SK-N-SH (cell line): ENCODE results near the gene MS4A10.

Experiments
- CHD2 ChIP-seq: fragments of 150-350 bp; IDR thresholded peaks from 2 replicates; pipeline ENCODE4 v1.6.1; 2018; ENCODE audit warnings: low read length; ENCODE audit not compliant: partially characterized antibody
- CTCF ChIP-seq: fragments of 200-600 bp; sonication (generic); IDR thresholded peaks from 2 replicates; pipeline ENCODE4 v1.6.1; 2017; ENCODE audit warnings: antibody characterized with exemption, mild to moderate bottlenecking, moderate library complexity
- ELF1 ChIP-seq: IDR thresholded peaks from 2 replicates; pipeline ENCODE4 v1.4.0; 2012
- EP300 ChIP-seq, 2 experiments: IDR thresholded peaks; 2 replicates each; pipeline versions ENCODE4 v1.4.0 to v1.6.1; 2012; ENCODE audit warnings: borderline replicate concordance in 1 of 2, low read depth in 1 of 2, low read length in 1 of 2
- GABPA ChIP-seq: IDR thresholded peaks from 2 replicates; pipeline ENCODE4 v1.4.0; 2012; ENCODE audit warnings: low read depth, mild to moderate bottlenecking
- MAX ChIP-seq: IDR thresholded peaks from 2 replicates; pipeline ENCODE4 v1.4.0; 2012; ENCODE audit warnings: low read depth
- NFIC ChIP-seq: IDR thresholded peaks from 2 replicates; pipeline ENCODE4 v1.4.0; 2012; ENCODE audit warnings: borderline replicate concordance
- POLR2AphosphoS5 ChIP-seq: IDR thresholded peaks from 2 replicates; pipeline ENCODE4 v1.6.1; 2012; ENCODE audit warnings: low read depth, low read length
- RAD21 ChIP-seq: IDR thresholded peaks from 2 replicates; pipeline ENCODE4 v1.6.1; 2012; ENCODE audit warnings: mild to moderate bottlenecking, low read length
- SIN3A ChIP-seq: IDR thresholded peaks from 2 replicates; pipeline ENCODE4 v1.6.1; 2012; ENCODE audit warnings: low read depth, mild to moderate bottlenecking, low read length, moderate library complexity, borderline replicate concordance
- SMC3 ChIP-seq: IDR thresholded peaks from 2 replicates; pipeline ENCODE4 v1.6.1; 2012; ENCODE audit warnings: low read depth, low read length, improper control_type of control experiment
- TEAD4 ChIP-seq: IDR thresholded peaks from 2 replicates; pipeline ENCODE4 v1.4.0; 2012; ENCODE audit warnings: mild to moderate bottlenecking, borderline replicate concordance; ENCODE audit not compliant: insufficient read depth
- USF1 ChIP-seq: IDR thresholded peaks from 2 replicates; pipeline ENCODE4 v1.4.0; 2012; ENCODE audit warnings: low read depth, borderline replicate concordance

GRCh38 chr11:60831143-60831500 is 46.0 kb downstream of the MS4A10 start:
- TF ChIP-seq TEAD4 (no peak), CTCF (peak; percentile 91), NFIC (no peak), EP300 (IDR thresholded peaks at IDR 0.05; ENCODE audit: borderline replicate concordance in 1 of 2, low read depth in 1 of 2, low read length in 1 of 2) (no peak), ELF1 (no peak), POLR2AphosphoS5 (no peak), GABPA (no peak), CHD2 (peak; percentile 21), MAX (0 out of 2 replicates have a peak, but pooled peaks have one; percentile 28), USF1 (no peak), SIN3A (no peak), RAD21 (peak; percentile 93), SMC3 (peak; percentile 93)
